Stimulated activated CD4-positive, alpha-beta T cell treated with anti-CD3 and anti-CD28 coated beads, Interleukin-2, amount 100 ng/mL, for 4 hours (primary cell): ENCODE data around the gene ICOSLG.
"Not testable (repeated sequence)": the region's sequence is repeated elsewhere in the genome, so short reads cannot be mapped to it uniquely, and the experiment has no call there.

ENCODE experiments used
- DNase-seq: peaks from one replicate; pipeline ENCODE4 v3.0.0-alpha.2; 2020; ENCODE audit warnings: low read depth

Gene ICOSLG

DNA sequence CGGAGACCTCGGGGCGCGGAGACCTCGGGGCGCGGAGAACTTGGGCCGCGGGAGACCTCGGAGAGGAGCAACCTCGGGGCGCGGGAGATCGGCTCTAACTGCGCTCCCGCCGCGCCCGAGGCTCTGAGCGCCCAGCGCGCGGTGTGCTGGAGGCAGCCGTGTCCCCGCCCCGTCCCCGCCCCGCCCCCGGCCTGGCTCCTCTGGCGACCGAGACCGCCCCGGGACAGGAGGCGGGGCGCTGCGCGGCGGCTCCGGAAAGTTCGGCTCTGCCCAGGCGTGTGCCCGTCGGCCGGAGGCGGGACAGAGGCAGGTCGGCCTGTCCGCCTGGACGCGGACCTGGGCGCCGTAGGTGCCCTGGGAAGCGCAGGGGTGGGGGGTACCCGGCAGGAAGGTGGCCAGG lies at the start of gene ICOSLG:
Gene ICOSLG (minus strand): TSS at position 102 of the 400 bp plus-strand sequence. CDS start 126 bp downstream, outside the sequence.
- not testable (repeated sequence) for DNase-seq

- no peak for DNase-seq
Measured at GRCh38 chr21:44289381-44290010, 48.8 kb upstream of the ICOSLG start.

DNA sequence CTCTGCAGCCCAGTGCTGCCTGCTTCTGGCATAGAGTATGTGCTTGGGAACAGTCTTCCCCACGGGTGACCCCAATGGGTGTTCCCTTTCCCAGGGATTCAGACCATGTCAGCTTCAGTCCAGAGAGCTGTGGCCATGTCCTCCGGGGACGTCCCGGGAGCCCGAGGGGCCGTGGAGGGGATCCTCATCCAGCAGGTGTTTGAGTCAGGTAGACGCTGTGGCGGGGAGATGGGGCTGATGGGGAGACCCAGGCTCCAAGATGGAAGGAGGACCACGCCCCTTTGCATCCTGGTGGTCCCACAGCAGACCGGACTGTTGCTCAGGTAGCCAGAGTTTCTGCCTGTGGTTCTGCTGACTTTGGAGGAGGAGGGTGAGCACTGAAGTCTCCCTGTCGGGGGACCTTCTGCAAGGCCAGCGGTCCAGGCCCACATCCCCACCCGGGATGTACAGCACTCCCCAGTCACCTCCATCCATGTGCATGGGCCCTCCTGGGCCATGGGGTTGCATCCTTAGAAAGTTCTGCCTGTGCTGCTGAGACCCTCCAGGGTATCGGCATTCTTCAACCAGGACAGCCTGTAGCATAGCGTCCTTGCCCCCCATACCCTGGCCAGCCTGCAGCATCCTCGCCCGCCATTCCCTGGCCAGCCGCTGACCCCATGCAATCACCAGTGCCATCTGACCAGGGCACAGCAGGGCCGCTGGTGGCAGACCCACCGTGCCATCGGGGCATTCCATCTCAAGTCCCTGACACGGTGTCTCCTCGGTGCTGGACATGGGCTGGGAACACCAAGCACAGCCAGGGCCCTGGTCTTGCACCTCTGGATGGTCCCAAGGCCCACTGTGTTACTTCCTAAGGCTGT lies 47.7 kb upstream of the ICOSLG start:
- DNase-seq, result no peak

DNA sequence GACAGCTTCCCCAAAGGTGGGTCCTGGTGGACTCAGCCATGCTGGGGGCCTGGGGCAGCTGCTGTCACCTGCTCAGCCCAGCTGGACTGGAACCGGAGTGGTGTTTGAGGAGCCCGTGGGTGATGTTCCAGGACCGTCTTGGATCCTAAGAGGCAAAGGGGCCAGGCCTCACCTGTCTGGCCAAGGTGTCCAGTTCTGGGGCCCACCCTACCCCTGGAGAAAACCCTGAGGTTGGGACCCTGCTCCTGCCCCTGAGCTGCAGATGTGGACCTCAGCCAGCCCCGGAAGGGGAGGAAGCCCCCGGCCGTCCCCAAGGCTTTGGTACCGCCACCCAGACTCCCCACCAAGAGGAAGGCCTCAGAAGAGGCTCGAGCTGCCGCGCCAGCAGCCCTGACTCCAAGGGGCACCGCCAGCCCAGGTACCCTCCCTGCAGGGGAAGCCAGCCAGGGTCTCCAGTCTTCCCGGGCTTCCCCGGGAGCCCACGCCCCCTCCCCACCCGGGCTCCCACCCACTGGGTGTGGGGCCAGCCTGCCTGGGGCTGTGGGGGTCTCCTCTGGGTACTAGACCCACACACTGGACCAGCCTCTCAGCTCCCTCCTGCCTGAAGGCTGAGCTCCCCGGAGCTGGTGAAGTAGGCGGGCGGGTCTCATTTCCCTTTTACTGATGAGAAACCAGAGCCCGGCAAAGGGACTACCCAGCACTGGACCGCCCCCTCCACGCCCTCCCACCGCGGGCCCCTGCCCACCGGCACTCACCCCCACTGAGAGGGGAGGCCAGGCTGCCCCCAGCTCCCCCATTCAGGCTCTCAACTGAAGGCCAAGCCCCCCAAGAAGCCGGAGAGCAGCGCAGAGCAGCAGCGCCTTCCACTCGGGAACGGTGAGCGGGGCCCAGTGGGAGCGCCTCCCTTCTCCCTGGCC lies 46.2 kb upstream of the ICOSLG start:
- DNase-seq, result no peak

- no peak for DNase-seq
Measured at GRCh38 chr21:44286086-44286715, 45.5 kb upstream of the ICOSLG start.

DNA sequence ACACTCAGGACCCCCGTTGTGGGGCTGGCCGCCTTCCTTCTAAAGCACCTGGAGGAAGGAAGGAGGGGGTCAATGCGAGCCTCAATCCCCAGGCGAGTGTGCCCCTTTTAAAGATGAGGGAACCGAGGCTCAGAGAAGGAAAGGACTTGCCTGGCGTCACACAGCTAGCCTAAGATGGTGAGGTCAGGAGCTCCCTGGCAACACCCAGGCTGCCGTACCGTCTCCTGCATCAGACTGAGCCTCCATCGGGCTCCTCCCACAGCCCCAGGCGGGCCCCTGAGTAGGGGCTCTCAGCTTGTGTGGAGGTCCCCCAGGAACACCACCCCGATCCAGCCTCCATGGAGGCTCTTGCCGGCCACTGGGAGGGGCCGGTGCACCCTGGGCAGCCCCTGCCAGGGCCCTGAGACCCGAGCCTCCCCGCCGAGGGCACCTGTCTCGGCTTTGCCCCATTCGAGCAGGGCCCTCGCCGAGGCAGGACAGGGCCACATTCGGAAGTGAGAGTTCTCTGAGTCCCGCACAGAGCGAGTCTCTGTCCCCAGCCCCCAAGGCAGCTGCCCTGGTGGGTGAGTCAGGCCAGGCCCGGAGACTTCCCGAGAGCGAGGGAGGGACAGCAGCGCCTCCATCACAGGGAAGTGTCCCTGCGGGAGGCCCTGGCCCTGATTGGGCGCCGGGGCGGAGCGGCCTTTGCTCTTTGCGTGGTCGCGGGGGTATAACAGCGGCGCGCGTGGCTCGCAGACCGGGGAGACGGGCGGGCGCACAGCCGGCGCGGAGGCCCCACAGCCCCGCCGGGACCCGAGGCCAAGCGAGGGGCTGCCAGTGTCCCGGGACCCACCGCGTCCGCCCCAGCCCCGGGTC lies 44.6 kb upstream of the ICOSLG start, which contains the start of gene AIRE:
Gene AIRE (plus strand): TSS at position 739 of the 855 bp plus-strand sequence. CDS start 131 bp downstream, outside the sequence.
- DNase-seq, result no peak

- no peak for DNase-seq
Measured at GRCh38 chr21:44283948-44284347, 43.2 kb upstream of the ICOSLG start.

- DNase-seq, result not testable (repeated sequence)
Measured at GRCh38 chr21:44283211-44283785, 42.6 kb upstream of the ICOSLG start.

DNA sequence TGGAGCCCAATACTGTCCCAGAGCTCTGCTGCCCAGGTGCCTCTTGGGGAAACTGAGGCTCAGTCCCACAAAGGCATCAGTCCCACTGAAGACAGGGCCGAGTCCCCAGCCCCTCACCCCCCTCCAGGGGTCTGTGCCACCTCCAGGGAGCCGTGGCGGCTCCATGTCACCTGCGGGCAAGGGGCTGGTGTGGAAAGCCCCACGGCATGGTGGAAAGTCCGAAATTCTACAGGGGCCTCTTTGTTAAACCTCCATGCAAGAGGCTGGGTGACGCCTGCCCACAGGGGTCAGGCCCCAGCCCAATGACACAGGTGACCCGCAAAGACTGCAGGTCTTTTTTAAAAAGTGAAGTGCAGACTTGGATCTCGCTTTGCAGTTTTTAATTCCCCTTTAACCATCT lies 41.6 kb upstream of the ICOSLG start:
- no peak for DNase-seq

- no peak for DNase-seq
Measured at GRCh38 chr21:44281801-44282200, 41.1 kb upstream of the ICOSLG start.

DNA sequence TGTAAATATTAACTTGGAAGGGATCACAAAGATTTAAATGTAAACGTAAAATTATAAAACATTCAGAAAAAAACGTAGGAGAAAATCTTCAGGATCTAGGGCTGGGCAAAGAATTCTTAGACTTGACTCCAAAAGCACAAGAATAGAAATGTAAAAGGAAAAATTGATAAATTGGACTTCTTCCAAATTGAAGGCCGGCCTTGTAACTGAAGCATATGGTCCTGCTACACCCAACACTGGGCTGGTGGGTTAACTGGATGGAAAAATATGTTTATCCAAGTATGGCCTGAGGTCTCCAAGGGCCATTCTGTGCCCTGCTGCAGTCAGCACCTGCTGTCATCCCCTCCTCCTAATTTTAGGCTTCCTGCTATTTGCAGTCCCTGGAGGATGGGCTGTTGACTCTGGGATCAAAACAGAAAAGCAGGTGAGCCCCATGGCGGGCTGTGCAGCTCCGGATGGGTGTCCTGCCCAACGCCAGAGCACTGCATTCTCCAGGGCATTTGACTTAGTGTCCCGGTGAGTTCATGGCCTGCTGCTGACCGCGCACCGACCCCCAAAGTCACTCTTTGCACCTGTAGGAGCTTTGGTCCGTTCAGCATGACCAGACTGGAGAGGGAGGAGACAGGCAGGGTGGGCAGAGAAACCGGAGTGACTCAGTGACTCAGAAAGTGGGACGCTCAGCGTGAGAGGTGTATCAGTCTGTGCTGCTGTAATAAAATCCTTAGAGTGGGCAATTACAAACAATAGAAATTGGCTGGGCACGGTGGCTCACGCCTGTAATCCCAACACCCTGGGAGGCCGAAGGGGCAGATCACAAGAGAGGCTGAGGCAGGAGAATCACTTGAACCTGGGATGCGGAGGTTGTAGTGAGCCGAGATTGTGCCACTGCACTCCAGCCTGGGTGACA lies 38.9 kb upstream of the ICOSLG start:
- no peak for DNase-seq

- DNase-seq, result no peak
Measured at GRCh38 chr21:44275041-44275440, 34.3 kb upstream of the ICOSLG start.

DNA sequence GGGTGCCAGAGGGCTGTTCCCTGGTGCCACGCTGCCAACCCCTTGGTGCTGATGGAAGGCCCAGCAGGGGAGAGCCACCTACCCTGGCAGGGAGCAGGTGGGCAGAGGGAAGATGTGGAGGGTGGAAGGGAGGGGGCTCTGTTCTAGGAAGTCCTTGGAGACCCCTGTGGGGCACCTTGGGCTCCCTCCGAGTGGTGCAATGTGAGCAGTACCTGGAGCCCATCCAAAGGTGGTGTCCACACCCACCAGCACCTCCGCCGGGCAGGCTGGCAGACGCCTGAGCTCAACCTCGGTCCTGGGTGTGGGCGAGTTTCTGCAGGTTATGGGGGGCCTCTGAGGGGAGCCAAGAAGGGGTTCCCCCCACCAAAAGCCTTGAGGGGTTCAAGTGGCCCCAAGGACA lies 32.3 kb upstream of the ICOSLG start:
- DNase-seq, result no peak

GRCh38 chr21:44272284-44272858 lies 31.6 kb upstream of the ICOSLG start:
- no peak for DNase-seq

GRCh38 chr21:44271558-44272283 lies 31.0 kb upstream of the ICOSLG start:
- DNase-seq, result no peak

GRCh38 chr21:44269090-44269489 lies 28.3 kb upstream of the ICOSLG start:
- DNase-seq, result no peak

DNA sequence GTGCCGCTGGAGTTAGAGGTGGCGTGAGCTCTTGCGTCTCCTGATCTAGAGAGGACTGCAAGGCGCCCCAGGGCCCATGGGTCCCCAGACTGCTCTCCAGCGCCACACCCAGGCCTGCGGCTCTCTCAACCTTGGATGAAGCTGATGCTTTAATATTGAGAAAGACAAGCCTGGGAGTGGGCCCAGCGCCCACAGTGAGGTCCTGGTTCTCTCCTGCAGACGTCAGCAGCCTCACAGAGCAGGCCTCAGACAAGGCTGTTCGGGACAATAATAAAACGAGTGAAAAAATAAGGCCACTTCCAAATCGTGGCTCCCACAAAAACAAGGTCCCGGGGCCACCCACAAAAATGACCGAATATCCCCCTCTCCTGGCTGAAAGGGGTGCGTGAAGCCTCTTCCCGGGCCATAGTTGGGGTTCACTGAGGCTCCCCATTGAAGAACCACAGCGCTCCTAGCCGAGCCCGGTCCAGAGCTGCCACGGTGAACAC lies 27.0 kb upstream of the ICOSLG start:
- no peak for DNase-seq

- no peak for DNase-seq
Measured at GRCh38 chr21:44265734-44266270, 25.1 kb upstream of the ICOSLG start.
